Measurements from ENCODE around the gene DNAJC1. TPM values are rescaled to one million over a fixed set of nuclear protein-coding genes. Genes with fewer than 3 reads are reported as not detected.

DNAJC1 gene
- total RNA-seq, 1 experiment from 2014 or later = 13.2 TPM

- CTCF ChIA-PET = no interaction called here
These were observed 266.4 kb downstream of the DNAJC1 start for GRCh38 chr10:21737106-21737505.

More at GRCh38 chr10:21737106-21737505, 266.4 kb downstream of the DNAJC1 start:
- Mint-ChIP-seq H3K4me1 (peaks cover 55% of the 10 kb centered on the region), H3K36me3 (peaks cover 40% of the 10 kb centered on the region), H3K27me3 (ENCODE audit: low read depth) (no peaks in the 10 kb centered on the region), H3K27ac (peak overlapping the region; percentile 85), H3K4me3 (no peak overlapping the region), H3K9me3 (no peaks in the 10 kb centered on the region)
- DNase-seq (ENCODE audit: low spot score) (no peak), ATAC-seq (no peak)
- TF ChIP-seq EMX1 (CRISPR knock-in tag; IDR thresholded peaks at IDR 0.05) (no peak), PRRX2 (CRISPR knock-in tag; IDR thresholded peaks at IDR 0.05) (no peak), CBFB (CRISPR knock-in tag; IDR thresholded peaks at IDR 0.05; ENCODE audit: low read depth) (no peak), FOXP1 (CRISPR knock-in tag; IDR thresholded peaks at IDR 0.05; ENCODE audit: borderline replicate concordance) (no peak), ATF3 (CRISPR knock-in tag; conservative IDR thresholded peaks at IDR 0.05) (no peak), ZSCAN18 (CRISPR knock-in tag; IDR thresholded peaks at IDR 0.05) (no peak), ESRRA (CRISPR knock-in tag; IDR thresholded peaks at IDR 0.05; ENCODE audit: borderline replicate concordance) (no peak), MLX (CRISPR knock-in tag; IDR thresholded peaks at IDR 0.05) (no peak), ZNF512 (CRISPR knock-in tag; IDR thresholded peaks at IDR 0.05; ENCODE audit: borderline replicate concordance) (no peak), IRF1 (CRISPR knock-in tag; IDR thresholded peaks at IDR 0.05) (no peak), SMAD4 (CRISPR knock-in tag; IDR thresholded peaks at IDR 0.05) (no peak), ERG (CRISPR knock-in tag; IDR thresholded peaks at IDR 0.05) (no peak), TCF7 (CRISPR knock-in tag; IDR thresholded peaks at IDR 0.05; ENCODE audit: low read depth) (no peak), ZNF281 (CRISPR knock-in tag; IDR thresholded peaks at IDR 0.05) (no peak)
- POLR2A ChIA-PET = no interaction called here

All from WTC11 (cell line).